ENCODE measurements around the gene QSOX2.
"Not testable (repeated sequence)": the region's sequence is repeated elsewhere in the genome, so short reads cannot be mapped to it uniquely, and the experiment has no call there.

The QSOX2 gene

GRCh38 chr9:136282272-136282861 lies 36.8 kb upstream of the QSOX2 start:
- DNase-seq, result peak; percentile 31

GRCh38 chr9:136281421-136282271 lies 36.0 kb upstream of the QSOX2 start:
- no peak for DNase-seq

GRCh38 chr9:136280535-136281315 lies 35.1 kb upstream of the QSOX2 start:
- DNase-seq, result no peak

- DNase-seq, result no peak
Observed at GRCh38 chr9:136279471-136279870, 33.9 kb upstream of the QSOX2 start.

- DNase-seq, result no peak
Observed at GRCh38 chr9:136278894-136279293, 33.3 kb upstream of the QSOX2 start.

GRCh38 chr9:136278221-136278620 lies 32.6 kb upstream of the QSOX2 start:
- DNase-seq, result no peak

- no peak for DNase-seq
Observed at GRCh38 chr9:136277746-136278145, 32.1 kb upstream of the QSOX2 start.

- no peak for DNase-seq
Observed at GRCh38 chr9:136276716-136277115, 31.1 kb upstream of the QSOX2 start.

- DNase-seq, result no peak
Observed at GRCh38 chr9:136275655-136276429, 30.2 kb upstream of the QSOX2 start.

- DNase-seq, result no peak
Observed at GRCh38 chr9:136274786-136275654, 29.4 kb upstream of the QSOX2 start.

- DNase-seq, result no peak
Observed at GRCh38 chr9:136273921-136274785, 28.5 kb upstream of the QSOX2 start.

- no peak for DNase-seq
Observed at GRCh38 chr9:136273244-136273865, 27.7 kb upstream of the QSOX2 start.

GRCh38 chr9:136270173-136270705 lies 24.6 kb upstream of the QSOX2 start:
- no peak for DNase-seq

- peak; percentile 92 for DNase-seq
Observed at GRCh38 chr9:136268735-136269134, 23.1 kb upstream of the QSOX2 start.

- peak; percentile 59 for DNase-seq
Observed at GRCh38 chr9:136268318-136268717, 22.7 kb upstream of the QSOX2 start.

GRCh38 chr9:136267261-136268111 lies 21.9 kb upstream of the QSOX2 start:
- DNase-seq, result no peak

- not testable (repeated sequence) for DNase-seq
Observed at GRCh38 chr9:136266641-136267040, 21.0 kb upstream of the QSOX2 start.

- DNase-seq, result no peak
Observed at GRCh38 chr9:136265561-136266355, 20.1 kb upstream of the QSOX2 start.
